ENCODE measurements around the gene EBP.

Gene EBP

GRCh38 chrX:48569958-48570357 is 48.4 kb downstream of the EBP start:
- Histone ChIP-seq H3K4me2 (ENCODE audit: low read length) (no peak overlapping the region), H2BK120ac (ENCODE audit: insufficient read depth, low read length, poor library complexity) (no peak overlapping the region), H3K27ac (ENCODE audit: low read depth, low read length) (no peak overlapping the region), H3K23ac (ENCODE audit: low read length) (no peak overlapping the region), H3K18ac (ENCODE audit: low read length) (no peak overlapping the region), H2AFZ (ENCODE audit: insufficient read depth, low read length, poor library complexity) (no peak overlapping the region), H3K79me2 (ENCODE audit: control insufficient read depth, insufficient read depth, low read length, poor library complexity) (peaks cover 3% of the 10 kb centered on the region), H3K14ac (ENCODE audit: low read length) (no peak overlapping the region), H3K4ac (ENCODE audit: low read depth, low read length) (no peak overlapping the region), H4K91ac (ENCODE audit: low read depth, low read length) (no peak overlapping the region), H3K9ac (ENCODE audit: low read length) (no peak overlapping the region), H3K4me1 (ENCODE audit: control insufficient read depth in 1 of 2, insufficient read depth in 2 of 2, low read length in 2 of 2) (no peaks in the 10 kb centered on the region), H4K8ac (ENCODE audit: low read depth, low read length) (no peak overlapping the region), H4K12ac (ENCODE audit: low read depth, low read length) (no peak overlapping the region), H3K36me3 (ENCODE audit: control insufficient read depth in 1 of 2, insufficient read depth in 2 of 2, low read length in 2 of 2) (no peaks in the 10 kb centered on the region), H3K9me3 (ENCODE audit: insufficient read depth, low read depth, low read length) (no peaks in the 10 kb centered on the region), H3K79me1 (ENCODE audit: low read length) (peaks cover 9% of the 10 kb centered on the region), H2BK5ac (ENCODE audit: low read depth, low read length, poor library complexity) (no peak overlapping the region), H3K4me3 (ENCODE audit: low read depth, low read length) (no peak overlapping the region), H2BK12ac (ENCODE audit: low read length) (no peak overlapping the region), H3K27me3 (ENCODE audit: insufficient read depth, low read length) (no peaks in the 10 kb centered on the region), H2AK5ac (ENCODE audit: low read length) (no peak overlapping the region)
- no peak for DNase-seq
- no CpG with 5 or more reads among the region's 1 CpG for WGBS (ENCODE audit: extremely low coverage, insufficient coverage, insufficient read length)

DNA sequence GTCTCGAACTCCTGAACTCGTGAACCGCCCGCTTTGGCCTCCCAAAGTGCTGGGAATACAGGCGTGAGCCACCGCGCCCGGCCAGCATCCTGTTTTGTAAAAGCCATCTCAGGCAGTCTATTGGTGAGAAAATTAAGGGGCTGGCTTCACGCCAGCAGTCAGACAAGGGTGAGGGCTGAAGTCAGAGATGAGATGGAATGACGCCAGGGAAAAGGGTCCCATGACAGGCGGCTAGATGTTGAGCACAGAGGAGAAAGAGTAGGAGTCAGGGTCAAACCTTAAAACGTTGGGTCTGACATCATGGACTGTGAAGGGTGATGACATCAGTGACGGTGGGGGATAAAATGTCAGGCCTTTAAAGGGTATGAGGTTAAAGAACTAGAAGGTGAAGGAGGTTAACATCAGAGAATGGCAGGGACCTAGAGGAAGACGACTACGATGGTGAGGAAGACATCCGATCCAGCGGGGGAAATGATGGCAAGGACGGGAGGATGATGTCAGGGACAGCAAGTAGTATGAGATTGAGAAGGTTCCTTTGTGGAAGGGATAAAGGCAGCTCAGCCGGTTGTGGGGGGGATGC is 52.2 kb downstream of the EBP start:
- H2AK5ac ChIP-seq (ENCODE audit: low read length), result peak overlapping the region; percentile 77
- H3K14ac ChIP-seq (ENCODE audit: low read length), result peak overlapping the region; percentile 84
- H4K12ac ChIP-seq (ENCODE audit: low read depth, low read length), result peak overlapping the region; percentile 70
- no peak overlapping the region for H3K27ac ChIP-seq (ENCODE audit: low read depth, low read length)
- H3K9me3 ChIP-seq (ENCODE audit: insufficient read depth, low read depth, low read length), result no peaks in the 10 kb centered on the region
- H3K4me1 ChIP-seq (ENCODE audit: control insufficient read depth in 1 of 2, insufficient read depth in 2 of 2, low read length in 2 of 2), result peaks cover 10% of the 10 kb centered on the region in 2 experiments
- H3K4me2 ChIP-seq (ENCODE audit: low read length), result peak overlapping the region; percentile 71
- no peak overlapping the region for H3K9ac ChIP-seq (ENCODE audit: low read length)
- H3K79me2 ChIP-seq (ENCODE audit: control insufficient read depth, insufficient read depth, low read length, poor library complexity), result peaks cover 10% of the 10 kb centered on the region
- WGBS (ENCODE audit: extremely low coverage, insufficient coverage, insufficient read length), result no CpG with 5 or more reads among the region's 19 CpGs
- H2BK12ac ChIP-seq (ENCODE audit: low read length), result no peak overlapping the region
- no peak overlapping the region for H3K23ac ChIP-seq (ENCODE audit: low read length)
- H3K4me3 ChIP-seq (ENCODE audit: low read depth, low read length), result peak overlapping the region; percentile 97
- H3K4ac ChIP-seq (ENCODE audit: low read depth, low read length), result peak overlapping the region; percentile 70
- H2BK120ac ChIP-seq (ENCODE audit: insufficient read depth, low read length, poor library complexity), result no peak overlapping the region
- H3K36me3 ChIP-seq (ENCODE audit: control insufficient read depth in 1 of 2, insufficient read depth in 2 of 2, low read length in 2 of 2), result peaks cover 17 to 24% of the 10 kb centered on the region in 2 experiments
- no peak overlapping the region for H3K18ac ChIP-seq (ENCODE audit: low read length)
- H2AFZ ChIP-seq (ENCODE audit: insufficient read depth, low read length, poor library complexity), result peak overlapping the region; percentile 87
- H2BK5ac ChIP-seq (ENCODE audit: low read depth, low read length, poor library complexity), result no peak overlapping the region
- peaks cover 12% of the 10 kb centered on the region for H3K79me1 ChIP-seq (ENCODE audit: low read length)
- DNase-seq, result peak; percentile 38 to 69
- peak overlapping the region; percentile 99 for H4K8ac ChIP-seq (ENCODE audit: low read depth, low read length)
- peak overlapping the region; percentile 66 for H4K91ac ChIP-seq (ENCODE audit: low read depth, low read length)
- H3K27me3 ChIP-seq (ENCODE audit: insufficient read depth, low read length), result no peaks in the 10 kb centered on the region

GRCh38 chrX:48574270-48575266 is 53.0 kb downstream of the EBP start, which contains the start of gene RBM3:
Gene RBM3, plus strand, starts transcription at chrX:48574484. Its CDS starts 697 bp downstream, at chrX:48575181.
- Histone ChIP-seq H3K4ac (ENCODE audit: low read depth, low read length) (peak within 1 kb of the TSS; percentile 94), H2BK12ac (ENCODE audit: low read length) (no peak within 1 kb of the TSS), H3K79me1 (ENCODE audit: low read length) (peaks cover 12% of the 10 kb centered on the region), H3K9ac (ENCODE audit: low read length) (peak within 1 kb of the TSS; percentile 100), H4K12ac (ENCODE audit: low read depth, low read length) (peak within 1 kb of the TSS; percentile 92), H3K36me3 (ENCODE audit: control insufficient read depth in 1 of 2, insufficient read depth in 2 of 2, low read length in 2 of 2) (peaks cover 17 to 31% of the 10 kb centered on the region in 2 experiments), H3K4me2 (ENCODE audit: low read length) (peak within 1 kb of the TSS; percentile 71), H4K91ac (ENCODE audit: low read depth, low read length) (peak within 1 kb of the TSS; percentile 99), H4K8ac (ENCODE audit: low read depth, low read length) (peak within 1 kb of the TSS; percentile 99), H3K14ac (ENCODE audit: low read length) (peak within 1 kb of the TSS; percentile 98), H2AFZ (ENCODE audit: insufficient read depth, low read length, poor library complexity) (peak within 1 kb of the TSS; percentile 87), H3K23ac (ENCODE audit: low read length) (no peak within 1 kb of the TSS), H3K9me3 (ENCODE audit: insufficient read depth, low read depth, low read length) (no peaks in the 10 kb centered on the region), H2BK120ac (ENCODE audit: insufficient read depth, low read length, poor library complexity) (peak within 1 kb of the TSS; percentile 93), H2AK5ac (ENCODE audit: low read length) (peak within 1 kb of the TSS; percentile 91), H3K27me3 (ENCODE audit: insufficient read depth, low read length) (no peaks in the 10 kb centered on the region), H3K4me1 (ENCODE audit: control insufficient read depth in 1 of 2, insufficient read depth in 2 of 2, low read length in 2 of 2) (peaks cover 10 to 12% of the 10 kb centered on the region in 2 experiments), H3K4me3 (ENCODE audit: low read depth, low read length) (peak within 1 kb of the TSS; percentile 97), H3K27ac (ENCODE audit: low read depth, low read length) (peak within 1 kb of the TSS; percentile 95), H2BK5ac (ENCODE audit: low read depth, low read length, poor library complexity) (peak within 1 kb of the TSS; percentile 78), H3K18ac (ENCODE audit: low read length) (peak within 1 kb of the TSS; percentile 96), H3K79me2 (ENCODE audit: control insufficient read depth, insufficient read depth, low read length, poor library complexity) (peaks cover 10% of the 10 kb centered on the region)
- no CpG with 5 or more reads among the region's 71 CpGs for WGBS (ENCODE audit: extremely low coverage, insufficient coverage, insufficient read length)
- peak; percentile 78 to 87 for DNase-seq

GRCh38 chrX:48575642-48576041 is 54.0 kb downstream of the EBP start:
- peak overlapping the region; percentile 97 for H3K4me3 ChIP-seq (ENCODE audit: low read depth, low read length)
- peak overlapping the region; percentile 92 for H4K12ac ChIP-seq (ENCODE audit: low read depth, low read length)
- H3K27ac ChIP-seq (ENCODE audit: low read depth, low read length), result no peak overlapping the region
- H3K18ac ChIP-seq (ENCODE audit: low read length), result no peak overlapping the region
- H3K79me2 ChIP-seq (ENCODE audit: control insufficient read depth, insufficient read depth, low read length, poor library complexity), result peaks cover 10% of the 10 kb centered on the region
- no peak overlapping the region for H2BK5ac ChIP-seq (ENCODE audit: low read depth, low read length, poor library complexity)
- peak overlapping the region; percentile 95 for H4K91ac ChIP-seq (ENCODE audit: low read depth, low read length)
- WGBS (ENCODE audit: extremely low coverage, insufficient coverage, insufficient read length), result no CpG with 5 or more reads among the region's 13 CpGs
- H2AK5ac ChIP-seq (ENCODE audit: low read length), result peak overlapping the region; percentile 91
- no peak overlapping the region for H2BK120ac ChIP-seq (ENCODE audit: insufficient read depth, low read length, poor library complexity)
- peak overlapping the region; percentile 71 for H3K4me2 ChIP-seq (ENCODE audit: low read length)
- no peak overlapping the region for H2BK12ac ChIP-seq (ENCODE audit: low read length)
- peak overlapping the region; percentile 80 for H3K14ac ChIP-seq (ENCODE audit: low read length)
- H3K4ac ChIP-seq (ENCODE audit: low read depth, low read length), result peak overlapping the region; percentile 94
- peaks cover 12% of the 10 kb centered on the region for H3K79me1 ChIP-seq (ENCODE audit: low read length)
- no peaks in the 10 kb centered on the region for H3K9me3 ChIP-seq (ENCODE audit: insufficient read depth, low read depth, low read length)
- H3K4me1 ChIP-seq (ENCODE audit: control insufficient read depth in 1 of 2, insufficient read depth in 2 of 2, low read length in 2 of 2), result peaks cover 10 to 12% of the 10 kb centered on the region in 2 experiments
- no peaks in the 10 kb centered on the region for H3K27me3 ChIP-seq (ENCODE audit: insufficient read depth, low read length)
- H3K9ac ChIP-seq (ENCODE audit: low read length), result no peak overlapping the region
- no peak overlapping the region for H2AFZ ChIP-seq (ENCODE audit: insufficient read depth, low read length, poor library complexity)
- H3K23ac ChIP-seq (ENCODE audit: low read length), result no peak overlapping the region
- peaks cover 17 to 31% of the 10 kb centered on the region in 2 experiments for H3K36me3 ChIP-seq (ENCODE audit: control insufficient read depth in 1 of 2, insufficient read depth in 2 of 2, low read length in 2 of 2)
- no peak for DNase-seq
- peak overlapping the region; percentile 88 for H4K8ac ChIP-seq (ENCODE audit: low read depth, low read length)

Measured in trophoblast cell (in vitro differentiated cells and primary cell).